ENCODE results near the gene CD93.

Gene CD93

DNA sequence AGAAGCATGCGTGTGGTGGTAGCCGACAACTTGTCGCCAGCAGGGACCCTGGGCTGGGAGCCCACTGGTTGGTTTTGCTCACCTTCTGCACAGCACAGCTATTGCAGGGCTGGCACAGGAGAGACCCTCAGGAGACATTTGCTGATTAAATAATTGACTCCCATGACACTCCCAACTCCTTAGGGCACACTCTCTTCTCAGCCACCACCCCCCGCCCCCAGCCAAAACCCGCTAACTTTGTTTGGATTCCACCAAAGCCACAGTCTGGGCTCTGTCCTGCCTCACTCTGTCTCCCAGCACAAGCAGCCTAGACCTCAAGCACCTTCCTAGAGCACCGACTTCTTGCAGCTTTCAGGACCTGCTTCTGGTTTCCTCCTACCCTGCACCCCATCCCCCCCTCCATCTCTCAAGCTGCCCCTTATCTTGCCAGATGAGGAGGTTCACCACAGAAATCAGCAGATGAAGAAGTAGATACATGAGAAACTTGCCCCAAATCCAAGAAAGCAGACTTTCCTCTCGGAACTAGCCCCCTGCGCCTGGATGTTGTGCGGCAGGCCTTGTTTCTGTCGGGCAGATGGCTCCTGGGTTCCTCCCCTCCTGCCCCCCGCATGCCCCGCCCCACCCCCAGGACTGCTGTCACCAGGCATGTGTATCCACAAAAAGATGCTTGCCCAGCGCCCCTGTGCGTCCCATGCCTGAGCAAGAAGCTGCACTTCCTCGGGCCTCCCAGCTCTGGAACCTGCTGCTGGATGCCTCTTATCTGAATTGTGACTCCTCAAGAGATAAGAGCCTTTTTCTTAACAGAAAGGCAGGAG, 35.0 kb upstream of the CD93 start:
- TF ChIP-seq ZBTB7A (IDR thresholded peaks at IDR 0.05; ENCODE audit: low read depth) (no peak), YY1 (IDR thresholded peaks at IDR 0.05; ENCODE audit: low read depth) (no peak), CEBPB (IDR thresholded peaks at IDR 0.05) (no peak), EP300 (IDR thresholded peaks at IDR 0.05; ENCODE audit: borderline replicate concordance) (no peak), NFIC (IDR thresholded peaks at IDR 0.05) (no peak), TEAD4 (IDR thresholded peaks at IDR 0.05) (no peak), EGR1 (IDR thresholded peaks at IDR 0.05) (no peak), FOXM1 (IDR thresholded peaks at IDR 0.05; ENCODE audit: borderline replicate concordance, low read depth) (no peak), CREB1 (IDR thresholded peaks at IDR 0.05; ENCODE audit: low read depth) (no peak), RAD21 (IDR thresholded peaks at IDR 0.05; ENCODE audit: low read depth) (no peak)
- TF ChIP-seq, protein P1, sequence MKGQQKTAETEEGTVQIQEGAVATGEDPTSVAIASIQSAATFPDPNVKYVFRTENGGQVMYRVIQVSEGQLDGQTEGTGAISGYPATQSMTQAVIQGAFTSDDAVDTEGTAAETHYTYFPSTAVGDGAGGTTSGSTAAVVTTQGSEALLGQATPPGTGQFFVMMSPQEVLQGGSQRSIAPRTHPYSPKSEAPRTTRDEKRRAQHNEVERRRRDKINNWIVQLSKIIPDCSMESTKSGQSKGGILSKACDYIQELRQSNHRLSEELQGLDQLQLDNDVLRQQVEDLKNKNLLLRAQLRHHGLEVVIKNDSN (IDR thresholded peaks at IDR 0.05): no peak
- TF ChIP-seq, protein P2, sequence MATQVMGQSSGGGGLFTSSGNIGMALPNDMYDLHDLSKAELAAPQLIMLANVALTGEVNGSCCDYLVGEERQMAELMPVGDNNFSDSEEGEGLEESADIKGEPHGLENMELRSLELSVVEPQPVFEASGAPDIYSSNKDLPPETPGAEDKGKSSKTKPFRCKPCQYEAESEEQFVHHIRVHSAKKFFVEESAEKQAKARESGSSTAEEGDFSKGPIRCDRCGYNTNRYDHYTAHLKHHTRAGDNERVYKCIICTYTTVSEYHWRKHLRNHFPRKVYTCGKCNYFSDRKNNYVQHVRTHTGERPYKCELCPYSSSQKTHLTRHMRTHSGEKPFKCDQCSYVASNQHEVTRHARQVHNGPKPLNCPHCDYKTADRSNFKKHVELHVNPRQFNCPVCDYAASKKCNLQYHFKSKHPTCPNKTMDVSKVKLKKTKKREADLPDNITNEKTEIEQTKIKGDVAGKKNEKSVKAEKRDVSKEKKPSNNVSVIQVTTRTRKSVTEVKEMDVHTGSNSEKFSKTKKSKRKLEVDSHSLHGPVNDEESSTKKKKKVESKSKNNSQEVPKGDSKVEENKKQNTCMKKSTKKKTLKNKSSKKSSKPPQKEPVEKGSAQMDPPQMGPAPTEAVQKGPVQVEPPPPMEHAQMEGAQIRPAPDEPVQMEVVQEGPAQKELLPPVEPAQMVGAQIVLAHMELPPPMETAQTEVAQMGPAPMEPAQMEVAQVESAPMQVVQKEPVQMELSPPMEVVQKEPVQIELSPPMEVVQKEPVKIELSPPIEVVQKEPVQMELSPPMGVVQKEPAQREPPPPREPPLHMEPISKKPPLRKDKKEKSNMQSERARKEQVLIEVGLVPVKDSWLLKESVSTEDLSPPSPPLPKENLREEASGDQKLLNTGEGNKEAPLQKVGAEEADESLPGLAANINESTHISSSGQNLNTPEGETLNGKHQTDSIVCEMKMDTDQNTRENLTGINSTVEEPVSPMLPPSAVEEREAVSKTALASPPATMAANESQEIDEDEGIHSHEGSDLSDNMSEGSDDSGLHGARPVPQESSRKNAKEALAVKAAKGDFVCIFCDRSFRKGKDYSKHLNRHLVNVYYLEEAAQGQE (IDR thresholded peaks at IDR 0.05; ENCODE audit: low read depth): no peak

DNA sequence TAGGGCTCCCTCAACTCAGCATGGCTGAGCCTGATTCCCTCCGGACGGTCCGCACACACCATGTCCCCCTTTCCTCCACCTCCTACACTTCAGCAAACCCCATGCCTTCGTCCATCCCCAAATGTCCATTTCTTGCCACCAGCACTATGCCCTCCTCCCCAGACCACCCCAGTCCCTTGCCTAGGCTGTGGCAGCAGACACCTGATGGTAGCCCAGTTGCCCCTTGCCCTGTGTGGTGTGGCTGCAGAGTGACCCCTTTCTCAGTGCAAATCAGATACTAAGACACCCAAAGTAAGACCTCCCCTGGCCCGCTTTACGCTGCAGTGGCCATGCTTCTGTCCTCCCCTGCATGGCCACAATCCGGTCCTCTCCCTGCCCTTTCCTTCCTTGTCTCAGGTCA, 34.1 kb upstream of the CD93 start:
- TF ChIP-seq, protein P3, sequence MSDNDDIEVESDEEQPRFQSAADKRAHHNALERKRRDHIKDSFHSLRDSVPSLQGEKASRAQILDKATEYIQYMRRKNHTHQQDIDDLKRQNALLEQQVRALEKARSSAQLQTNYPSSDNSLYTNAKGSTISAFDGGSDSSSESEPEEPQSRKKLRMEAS (IDR thresholded peaks at IDR 0.05): no peak
- no peak for TF ChIP-seq CEBPB (IDR thresholded peaks at IDR 0.05)

GRCh38 chr20:23119456-23120216, 33.5 kb upstream of the CD93 start:
- TF ChIP-seq EP300 (IDR thresholded peaks at IDR 0.05; ENCODE audit: borderline replicate concordance): no peak
- TF ChIP-seq CEBPB (IDR thresholded peaks at IDR 0.05): no peak
- no peak for TF ChIP-seq FOXM1 (IDR thresholded peaks at IDR 0.05; ENCODE audit: borderline replicate concordance, low read depth)

- TF ChIP-seq, protein P3 (IDR thresholded peaks at IDR 0.05): no peak
- TF ChIP-seq, protein P1 (IDR thresholded peaks at IDR 0.05): no peak
- no peak for TF ChIP-seq CEBPB (IDR thresholded peaks at IDR 0.05)
- no peak for TF ChIP-seq YY1 (IDR thresholded peaks at IDR 0.05; ENCODE audit: low read depth)
- TF ChIP-seq ZBTB7A (IDR thresholded peaks at IDR 0.05; ENCODE audit: low read depth): no peak
- TF ChIP-seq, protein P2 (IDR thresholded peaks at IDR 0.05; ENCODE audit: low read depth): no peak
- no peak for TF ChIP-seq TCF12 (IDR thresholded peaks at IDR 0.05; ENCODE audit: low read depth)
- TF ChIP-seq FOXM1 (IDR thresholded peaks at IDR 0.05; ENCODE audit: borderline replicate concordance, low read depth): no peak
- TF ChIP-seq EGR1 (IDR thresholded peaks at IDR 0.05): no peak
- TF ChIP-seq TAF1 (IDR thresholded peaks at IDR 0.05; ENCODE audit: low read depth): no peak
- no peak for TF ChIP-seq NFIC (IDR thresholded peaks at IDR 0.05)
- TF ChIP-seq RAD21 (IDR thresholded peaks at IDR 0.05; ENCODE audit: low read depth): no peak
- no peak for TF ChIP-seq EP300 (IDR thresholded peaks at IDR 0.05; ENCODE audit: borderline replicate concordance)
- no peak for TF ChIP-seq CREB1 (IDR thresholded peaks at IDR 0.05; ENCODE audit: low read depth)
- TF ChIP-seq TEAD4 (IDR thresholded peaks at IDR 0.05): no peak
These were observed 32.6 kb upstream of the CD93 start for GRCh38 chr20:23118766-23119165.

GRCh38 chr20:23118144-23118543, 32.0 kb upstream of the CD93 start:
- TF ChIP-seq, protein P2 (IDR thresholded peaks at IDR 0.05; ENCODE audit: low read depth): no peak
- no peak for TF ChIP-seq TAF1 (IDR thresholded peaks at IDR 0.05; ENCODE audit: low read depth)
- no peak for TF ChIP-seq FOXM1 (IDR thresholded peaks at IDR 0.05; ENCODE audit: borderline replicate concordance, low read depth)
- TF ChIP-seq TEAD4 (IDR thresholded peaks at IDR 0.05): no peak
- TF ChIP-seq, protein P1 (IDR thresholded peaks at IDR 0.05): no peak
- no peak for TF ChIP-seq YY1 (IDR thresholded peaks at IDR 0.05; ENCODE audit: low read depth)
- no peak for TF ChIP-seq RAD21 (IDR thresholded peaks at IDR 0.05; ENCODE audit: low read depth)
- no peak for TF ChIP-seq CREB1 (IDR thresholded peaks at IDR 0.05; ENCODE audit: low read depth)
- no peak for TF ChIP-seq EP300 (IDR thresholded peaks at IDR 0.05; ENCODE audit: borderline replicate concordance)
- TF ChIP-seq NFIC (IDR thresholded peaks at IDR 0.05): no peak
- no peak for TF ChIP-seq CEBPB (IDR thresholded peaks at IDR 0.05)
- TF ChIP-seq, protein P3 (IDR thresholded peaks at IDR 0.05): no peak
- no peak for TF ChIP-seq EGR1 (IDR thresholded peaks at IDR 0.05)
- no peak for TF ChIP-seq TCF12 (IDR thresholded peaks at IDR 0.05; ENCODE audit: low read depth)
- TF ChIP-seq ZBTB7A (IDR thresholded peaks at IDR 0.05; ENCODE audit: low read depth): no peak
